HepG2 (cell line): ENCODE results near the gene MYL4. TPM values are rescaled to one million over a fixed set of nuclear protein-coding genes. Genes with fewer than 3 reads are reported as not detected.

Experiments
- ARNT2 ChIP-seq: sonication (generic); formaldehyde crosslinking; IDR thresholded peaks from 2 replicates; pipeline ENCODE4 v1.8.0; 2022; ENCODE audit warnings: mild to moderate bottlenecking, low read depth, missing genetic modification reagents, moderate library complexity
- ATAD3A ChIP-seq: sonication (generic); formaldehyde crosslinking; IDR thresholded peaks from 2 replicates; pipeline ENCODE4 v1.4.0; 2020; ENCODE audit warnings: missing genetic modification reagents
- FOXK2 ChIP-seq: fragments of 450-650 bp; IDR thresholded peaks from 2 replicates; pipeline ENCODE4 v1.6.1; 2016
- HOXA3 ChIP-seq: sonication (generic); formaldehyde crosslinking; IDR thresholded peaks from 2 replicates; pipeline ENCODE4 v1.5.0; 2020; ENCODE audit warnings: missing genetic modification reagents
- NONO ChIP-seq, 2 experiments: fragments of 450-650 bp in 1 of 2; sonication (generic) in 1 of 2; formaldehyde crosslinking in 1 of 2; IDR thresholded peaks in 1 of 2; conservative IDR thresholded peaks in 1 of 2; 2 replicates each; pipeline versions ENCODE4 v1.6.1 to v1.8.0; 2017 to 2022; ENCODE audit warnings: mild to moderate bottlenecking in 1 of 2, missing genetic modification reagents in 1 of 2, moderate library complexity in 1 of 2
- PHF20 ChIP-seq: sonication (generic); formaldehyde crosslinking; IDR thresholded peaks from 2 replicates; pipeline ENCODE4 v1.5.0; 2020; ENCODE audit warnings: mild to moderate bottlenecking, missing genetic modification reagents
- PRPF4 ChIP-seq: fragments of 200-400 bp; formaldehyde crosslinking; IDR thresholded peaks from 2 replicates; pipeline ENCODE4 v1.6.1; 2016; ENCODE audit warnings: low read length, low read depth; ENCODE audit not compliant: poor library complexity, severe bottlenecking
- RFXANK ChIP-seq: IDR thresholded peaks from 2 replicates; pipeline ENCODE4 v1.6.1; 2016
- SP4 ChIP-seq: sonication (generic); formaldehyde crosslinking; IDR thresholded peaks from 2 replicates; pipeline ENCODE4 v1.8.1; 2023; ENCODE audit warnings: mild to moderate bottlenecking, missing genetic modification reagents
- SRF ChIP-seq: IDR thresholded peaks from 2 replicates; pipeline ENCODE4 v1.6.1; 2011; ENCODE audit warnings: mild to moderate bottlenecking, low read depth, low read length, moderate library complexity
- XBP1 ChIP-seq: sonication (generic); formaldehyde crosslinking; IDR thresholded peaks from 2 replicates; pipeline ENCODE4 v1.5.0; 2020; ENCODE audit warnings: missing genetic modification reagents
- ZNF354B ChIP-seq: sonication (generic); formaldehyde crosslinking; IDR thresholded peaks from 2 replicates; pipeline ENCODE4 v1.8.0; 2022; ENCODE audit warnings: mild to moderate bottlenecking, missing genetic modification reagents
- ZNF598 ChIP-seq: sonication (generic); formaldehyde crosslinking; IDR thresholded peaks from 2 replicates; pipeline ENCODE4 v1.5.1; 2020; ENCODE audit warnings: mild to moderate bottlenecking, missing genetic modification reagents, borderline replicate concordance
- ZNF607 ChIP-seq: sonication (generic); formaldehyde crosslinking; IDR thresholded peaks from 2 replicates; pipeline ENCODE4 v1.5.1; 2020; ENCODE audit warnings: missing genetic modification reagents, mild to moderate bottlenecking, borderline replicate concordance
- ZNF652 ChIP-seq: IDR thresholded peaks from 2 replicates; pipeline ENCODE4 v1.6.1; 2016; ENCODE audit warnings: low read depth, borderline replicate concordance
- ZNF672 ChIP-seq: sonication (generic); formaldehyde crosslinking; IDR thresholded peaks from 2 replicates; pipeline ENCODE4 v1.8.1; 2022; ENCODE audit warnings: missing genetic modification reagents
- ZNF850 ChIP-seq: sonication (generic); formaldehyde crosslinking; conservative IDR thresholded peaks from 2 replicates; pipeline ENCODE4 v1.9.0; 2021; ENCODE audit warnings: mild to moderate bottlenecking, missing genetic modification reagents
- polyA plus RNA-seq, 8 experiments: library from polyadenylated mRNA; depleted of rRNA in 3 of 8; stranded (reverse) in 7 of 8; unstranded in 1 of 8; fragments of >200 nt; fragmentation: Illumina TruSeq in 4 of 8; extraction: Trizol in 4 of 8; gene quantifications; 2 replicates each; pipeline versions ENCODE4 v1.2.1 to v1.2.3, GENCODE V29; 2011 to 2016; ENCODE audit warnings: low read depth in 4 of 8, missing spikeins in 1 of 8, mixed read lengths in 1 of 8; ENCODE audit not compliant: insufficient read depth in 1 of 8
- total RNA-seq, 5 experiments: library from RNA; depleted of rRNA; stranded (reverse); fragments of >200 nt; fragmentation: Illumina TruSeq; extraction: Trizol; gene quantifications; 2 replicates each; pipeline ENCODE4 v1.2.3, GENCODE V29; 2016; ENCODE audit warnings: low read depth in 1 of 5
- TF ChIP-seq, protein P1 (sequence below): sonication (generic); formaldehyde crosslinking; IDR thresholded peaks from 2 replicates; pipeline ENCODE4 v1.4.0; 2020; ENCODE audit warnings: missing genetic modification reagents, borderline replicate concordance
- TF ChIP-seq, protein P2 (sequence below): sonication (generic); formaldehyde crosslinking; IDR thresholded peaks from 2 replicates; pipeline ENCODE4 v1.5.0; 2020; ENCODE audit warnings: mild to moderate bottlenecking, missing genetic modification reagents
- TF ChIP-seq, protein P3 (sequence below): sonication (generic); formaldehyde crosslinking; IDR thresholded peaks from 2 replicates; pipeline ENCODE4 v1.4.0; 2020; ENCODE audit warnings: low read depth, mild to moderate bottlenecking, missing genetic modification reagents
- TF ChIP-seq, protein P4 (sequence below): sonication (generic); formaldehyde crosslinking; conservative IDR thresholded peaks from 2 replicates; pipeline ENCODE4 v1.8.1; 2023; ENCODE audit warnings: missing genetic modification reagents

The MYL4 gene
- total and polyA plus RNA-seq, 2 of the 13 experiments (the other 11 are each of a cell fraction or from before 2014, with no cell fraction given), result not detected

DNA sequence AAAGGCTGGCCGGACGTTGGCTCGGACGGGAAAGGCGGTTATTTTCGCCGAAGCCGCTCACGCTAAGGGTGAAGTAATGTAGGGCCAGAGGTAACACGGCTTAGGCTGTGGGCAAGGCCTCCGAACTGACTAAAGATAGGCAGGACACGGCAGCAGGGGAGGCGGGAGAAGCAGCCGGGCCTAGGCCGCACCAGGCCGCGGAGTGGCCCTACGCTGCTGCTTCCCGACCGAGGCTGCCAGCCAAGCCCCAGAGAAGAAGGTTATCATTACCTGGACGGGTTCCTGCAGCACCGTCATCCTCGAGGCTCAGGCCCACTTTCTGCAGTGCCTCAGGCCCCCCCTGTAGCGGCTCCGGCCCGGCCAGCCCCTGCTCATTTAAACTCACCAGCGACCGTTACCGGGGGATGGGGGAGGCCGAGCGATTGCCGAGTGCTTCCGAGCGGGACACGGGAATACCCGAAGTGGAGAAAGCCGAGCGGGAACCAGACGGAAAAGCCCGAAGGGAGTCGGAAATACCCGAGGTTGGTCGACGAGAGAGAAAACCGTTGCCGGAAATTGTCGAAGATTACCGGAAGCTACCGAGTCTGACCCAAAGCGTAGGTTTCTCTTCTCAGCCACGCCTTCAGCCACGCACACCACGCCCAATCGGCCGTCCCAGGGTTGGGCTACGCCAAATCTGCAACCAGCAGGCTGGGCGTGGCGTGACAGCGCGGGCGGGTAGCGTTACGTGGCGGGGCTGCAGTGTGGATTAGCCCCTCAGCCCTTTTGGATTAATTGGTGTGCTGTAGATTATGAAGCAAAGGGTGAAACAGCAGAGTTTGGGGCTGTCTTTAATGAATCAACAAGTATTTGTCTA lies 20.0 kb upstream of the MYL4 start, which contains the start of gene CDC27 (continued):
- TF ChIP-seq ZNF652 (CRISPR knock-in tag) (0 out of 2 replicates have a peak, but pooled peaks have one; percentile 36), FOXK2 (no peak), HOXA3 (CRISPR knock-in tag) (peak; percentile 67), NONO (IDR thresholded peaks at IDR 0.05) (no peak), NONO (CRISPR knock-in tag; conservative IDR thresholded peaks at IDR 0.05) (peak; percentile 71), ZNF354B (CRISPR knock-in tag) (no peak), ATAD3A (CRISPR knock-in tag) (peak; percentile 93), PRPF4 (no peak), ZNF607 (CRISPR knock-in tag) (peak; percentile 78; the same call in 1 of the 2 replicates), ZNF598 (CRISPR knock-in tag) (peak; percentile 94), ARNT2 (CRISPR knock-in tag) (peak; percentile 92), RFXANK (CRISPR knock-in tag) (no peak), SRF (no peak), ZNF850 (no peak), PHF20 (CRISPR knock-in tag) (peak; percentile 89), XBP1 (CRISPR knock-in tag) (peak; percentile 72; the same call in 1 of the 2 replicates), SP4 (peak; percentile 84), ZNF672 (CRISPR knock-in tag) (no peak)
- TF ChIP-seq, protein P1, sequence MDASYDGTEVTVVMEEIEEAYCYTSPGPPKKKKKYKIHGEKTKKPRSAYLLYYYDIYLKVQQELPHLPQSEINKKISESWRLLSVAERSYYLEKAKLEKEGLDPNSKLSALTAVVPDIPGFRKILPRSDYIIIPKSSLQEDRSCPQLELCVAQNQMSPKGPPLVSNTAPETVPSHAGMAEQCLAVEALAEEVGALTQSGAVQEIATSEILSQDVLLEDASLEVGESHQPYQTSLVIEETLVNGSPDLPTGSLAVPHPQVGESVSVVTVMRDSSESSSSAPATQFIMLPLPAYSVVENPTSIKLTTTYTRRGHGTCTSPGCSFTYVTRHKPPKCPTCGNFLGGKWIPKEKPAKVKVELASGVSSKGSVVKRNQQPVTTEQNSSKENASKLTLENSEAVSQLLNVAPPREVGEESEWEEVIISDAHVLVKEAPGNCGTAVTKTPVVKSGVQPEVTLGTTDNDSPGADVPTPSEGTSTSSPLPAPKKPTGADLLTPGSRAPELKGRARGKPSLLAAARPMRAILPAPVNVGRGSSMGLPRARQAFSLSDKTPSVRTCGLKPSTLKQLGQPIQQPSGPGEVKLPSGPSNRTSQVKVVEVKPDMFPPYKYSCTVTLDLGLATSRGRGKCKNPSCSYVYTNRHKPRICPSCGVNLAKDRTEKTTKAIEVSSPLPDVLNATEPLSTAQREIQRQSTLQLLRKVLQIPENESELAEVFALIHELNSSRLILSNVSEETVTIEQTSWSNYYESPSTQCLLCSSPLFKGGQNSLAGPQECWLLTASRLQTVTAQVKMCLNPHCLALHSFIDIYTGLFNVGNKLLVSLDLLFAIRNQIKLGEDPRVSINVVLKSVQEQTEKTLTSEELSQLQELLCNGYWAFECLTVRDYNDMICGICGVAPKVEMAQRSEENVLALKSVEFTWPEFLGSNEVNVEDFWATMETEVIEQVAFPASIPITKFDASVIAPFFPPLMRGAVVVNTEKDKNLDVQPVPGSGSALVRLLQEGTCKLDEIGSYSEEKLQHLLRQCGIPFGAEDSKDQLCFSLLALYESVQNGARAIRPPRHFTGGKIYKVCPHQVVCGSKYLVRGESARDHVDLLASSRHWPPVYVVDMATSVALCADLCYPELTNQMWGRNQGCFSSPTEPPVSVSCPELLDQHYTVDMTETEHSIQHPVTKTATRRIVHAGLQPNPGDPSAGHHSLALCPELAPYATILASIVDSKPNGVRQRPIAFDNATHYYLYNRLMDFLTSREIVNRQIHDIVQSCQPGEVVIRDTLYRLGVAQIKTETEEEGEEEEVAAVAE, result no peak; the same call in none of the 2 replicates
- TF ChIP-seq, protein P2, sequence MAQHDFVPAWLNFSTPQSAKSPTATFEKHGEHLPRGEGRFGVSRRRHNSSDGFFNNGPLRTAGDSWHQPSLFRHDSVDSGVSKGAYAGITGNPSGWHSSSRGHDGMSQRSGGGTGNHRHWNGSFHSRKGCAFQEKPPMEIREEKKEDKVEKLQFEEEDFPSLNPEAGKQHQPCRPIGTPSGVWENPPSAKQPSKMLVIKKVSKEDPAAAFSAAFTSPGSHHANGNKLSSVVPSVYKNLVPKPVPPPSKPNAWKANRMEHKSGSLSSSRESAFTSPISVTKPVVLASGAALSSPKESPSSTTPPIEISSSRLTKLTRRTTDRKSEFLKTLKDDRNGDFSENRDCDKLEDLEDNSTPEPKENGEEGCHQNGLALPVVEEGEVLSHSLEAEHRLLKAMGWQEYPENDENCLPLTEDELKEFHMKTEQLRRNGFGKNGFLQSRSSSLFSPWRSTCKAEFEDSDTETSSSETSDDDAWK (CRISPR knock-in tag), result no peak
- TF ChIP-seq, protein P3, sequence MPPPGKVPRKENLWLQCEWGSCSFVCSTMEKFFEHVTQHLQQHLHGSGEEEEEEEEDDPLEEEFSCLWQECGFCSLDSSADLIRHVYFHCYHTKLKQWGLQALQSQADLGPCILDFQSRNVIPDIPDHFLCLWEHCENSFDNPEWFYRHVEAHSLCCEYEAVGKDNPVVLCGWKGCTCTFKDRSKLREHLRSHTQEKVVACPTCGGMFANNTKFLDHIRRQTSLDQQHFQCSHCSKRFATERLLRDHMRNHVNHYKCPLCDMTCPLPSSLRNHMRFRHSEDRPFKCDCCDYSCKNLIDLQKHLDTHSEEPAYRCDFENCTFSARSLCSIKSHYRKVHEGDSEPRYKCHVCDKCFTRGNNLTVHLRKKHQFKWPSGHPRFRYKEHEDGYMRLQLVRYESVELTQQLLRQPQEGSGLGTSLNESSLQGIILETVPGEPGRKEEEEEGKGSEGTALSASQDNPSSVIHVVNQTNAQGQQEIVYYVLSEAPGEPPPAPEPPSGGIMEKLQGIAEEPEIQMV, result peak; percentile 32; the same call in 1 of the 2 replicates
- TF ChIP-seq, protein P4, sequence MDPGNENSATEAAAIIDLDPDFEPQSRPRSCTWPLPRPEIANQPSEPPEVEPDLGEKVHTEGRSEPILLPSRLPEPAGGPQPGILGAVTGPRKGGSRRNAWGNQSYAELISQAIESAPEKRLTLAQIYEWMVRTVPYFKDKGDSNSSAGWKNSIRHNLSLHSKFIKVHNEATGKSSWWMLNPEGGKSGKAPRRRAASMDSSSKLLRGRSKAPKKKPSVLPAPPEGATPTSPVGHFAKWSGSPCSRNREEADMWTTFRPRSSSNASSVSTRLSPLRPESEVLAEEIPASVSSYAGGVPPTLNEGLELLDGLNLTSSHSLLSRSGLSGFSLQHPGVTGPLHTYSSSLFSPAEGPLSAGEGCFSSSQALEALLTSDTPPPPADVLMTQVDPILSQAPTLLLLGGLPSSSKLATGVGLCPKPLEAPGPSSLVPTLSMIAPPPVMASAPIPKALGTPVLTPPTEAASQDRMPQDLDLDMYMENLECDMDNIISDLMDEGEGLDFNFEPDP (CRISPR knock-in tag), result no peak
